K562 treated with DMSO at 1 percent for 12 hours (cell line): ENCODE data around the gene ZNF470. TPM values are rescaled to one million over a fixed set of nuclear protein-coding genes. Genes with fewer than 3 reads are reported as not detected.

Source experiments
- total RNA-seq: library from RNA; unstranded; fragments of 300-600 nt; gene quantifications from 2 replicates; pipeline ENCODE4 v1.2.3, GENCODE V29; 2022; ENCODE audit not compliant: insufficient read depth

The ZNF470 gene
- not detected in 2 replicates for total RNA-seq

GRCh38 chr19:56567274-56568120, at the start of gene ZNF470:
Gene ZNF470, plus strand, starts transcription at chr19:56567468. Its CDS starts 2,844 bp downstream, at chr19:56570312.

GRCh38 chr19:56538761-56539263, 28.5 kb upstream of the ZNF470 start, which contains the start of gene ZFP28:
Gene ZFP28, plus strand, starts transcription at chr19:56538948. Its CDS starts 71 bp downstream, at chr19:56539019.

GRCh38 chr19:56594783-56595547, 27.7 kb downstream of the ZNF470 start, which contains the start of gene ZNF71:
Gene ZNF71, plus strand, starts transcription at chr19:56595302. Its CDS starts 6,257 bp downstream, at chr19:56601559.

Other genes starting within 250 kb of the ZNF470 start
- gene ZNF582, start 173.9 kb upstream of the ZNF470 start, total RNA-seq = 0.74 and 1.8 TPM in 2 replicates
- gene ZNF583, start 163.1 kb upstream of the ZNF470 start, total RNA-seq = 1.6 and 1.8 TPM in 2 replicates
- not detected in 2 replicates for gene ZNF667, start 90.1 kb upstream of the ZNF470 start, total RNA-seq
- not detected in 2 replicates for gene ZNF471, start 59.6 kb upstream of the ZNF470 start, total RNA-seq
- not detected in 2 replicates for gene ZFP28, start 28.5 kb upstream of the ZNF470 start, total RNA-seq
- gene ZNF71, start 27.8 kb downstream of the ZNF470 start, total RNA-seq = 0.10 TPM in 1 of 2 replicates, not detected in the other
- not detected in 2 replicates for gene SMIM17, start 75.7 kb downstream of the ZNF470 start, total RNA-seq
- not detected in 2 replicates for gene ZNF835, start 104.3 kb downstream of the ZNF470 start, total RNA-seq